C4-2B (cell line): ENCODE results near the gene PSTPIP1.

Experiments used
- CTCF ChIP-seq: fragments of 450-650 bp; conservative IDR thresholded peaks from 2 replicates; pipeline ENCODE4 v1.5.1; 2017; ENCODE audit warnings: mild to moderate bottlenecking
- ZFX ChIP-seq: fragments of 450-650 bp; IDR thresholded peaks from 2 replicates; pipeline ENCODE4 v1.6.1; 2017

DNA sequence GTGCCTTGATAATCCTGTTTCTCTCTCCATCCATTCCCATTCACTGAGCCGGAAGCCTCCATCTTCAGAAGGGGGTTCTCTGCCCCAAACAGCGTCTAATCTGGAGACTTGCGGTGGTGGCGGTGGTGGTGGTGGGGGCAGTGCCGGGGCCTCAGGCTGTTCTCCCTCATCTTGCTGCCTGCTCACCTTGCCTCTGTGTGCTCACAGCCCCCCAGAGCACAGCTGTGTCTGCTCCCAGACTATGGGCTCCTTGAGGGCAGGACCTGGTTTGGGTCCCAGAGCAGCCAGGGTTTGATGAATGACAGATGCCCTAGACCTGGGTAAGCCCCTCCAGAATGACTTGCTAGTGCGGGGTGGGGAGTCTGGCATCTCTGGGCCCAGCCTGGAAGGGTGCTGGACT is 430 bp upstream of the PSTPIP1 start:
- TF ChIP-seq CTCF (no peak), ZFX (no peak)
